Measurements from ENCODE around the gene CLEC12A. TPM values are rescaled to one million over a fixed set of nuclear protein-coding genes. Genes with fewer than 3 reads are reported as not detected.

Gene CLEC12A
- total and polyA plus RNA-seq, 10 donors: 5.4 to 59.5 (median 24.3) TPM

- TF ChIP-seq CTCF (IDR thresholded peaks at IDR 0.05 in 8 of 11, conservative IDR thresholded peaks at IDR 0.05 in 3 of 11) (no peak), POLR2AphosphoS5 (IDR thresholded peaks at IDR 0.05) (no peak), POLR2A (IDR thresholded peaks at IDR 0.05) (no peak)
- Histone ChIP-seq H3K27ac (no peak overlapping the region), H3K27me3 (replicated peaks in 1 of 7) (peaks cover 0 to 21% (median 0%) of the 10 kb centered on the region in 7 donors), H3K4me1 (peaks cover 0 to 15% (median 3%) of the 10 kb centered on the region in 6 donors), H3K9me3 (no peaks in the 10 kb centered on the region), H3K4me3 (no peak overlapping the region), H3K36me3 (no peaks in the 10 kb centered on the region)
- WGBS, 5 donors: 54 to 67% (median 56%) methylated on average over 4 of the region's 4 CpGs
- intact Hi-C loops (cut with DNase I; ENCODE audit: low total_unique reads): no loop called here
- no peak for DNase-seq
These were observed 21.1 kb downstream of the CLEC12A start for GRCh38 chr12:9992296-9992695.

- H3K27me3 ChIP-seq (replicated peaks in 1 of 7): peaks cover 0 to 3% (median 0%) of the 10 kb centered on the region in 7 donors
- H3K4me1 ChIP-seq: no peaks in the 10 kb centered on the region
- no peak for DNase-seq
- no peaks in the 10 kb centered on the region for H3K36me3 ChIP-seq
- H3K9me3 ChIP-seq: no peaks in the 10 kb centered on the region
- intact Hi-C loops (cut with DNase I; ENCODE audit: low total_unique reads): no loop called here
- no peak within 1 kb of the TSS for H3K4me3 ChIP-seq
- 75 to 90% (median 80%) methylated on average over 3 of the region's 3 CpGs for WGBS, 5 donors
- TF ChIP-seq CTCF (IDR thresholded peaks at IDR 0.05 in 8 of 11, conservative IDR thresholded peaks at IDR 0.05 in 3 of 11) (no peak), POLR2AphosphoS5 (IDR thresholded peaks at IDR 0.05) (no peak), POLR2A (IDR thresholded peaks at IDR 0.05) (no peak)
- H3K27ac ChIP-seq: no peak within 1 kb of the TSS
These were observed 27.8 kb downstream of the CLEC12A start, which contains the start of gene CLEC1B for GRCh38 chr12:9999016-9999415. TSS of gene CLEC1B (minus strand) at chr12:9999121. CDS start at chr12:9999100, 21 bp downstream.

DNA sequence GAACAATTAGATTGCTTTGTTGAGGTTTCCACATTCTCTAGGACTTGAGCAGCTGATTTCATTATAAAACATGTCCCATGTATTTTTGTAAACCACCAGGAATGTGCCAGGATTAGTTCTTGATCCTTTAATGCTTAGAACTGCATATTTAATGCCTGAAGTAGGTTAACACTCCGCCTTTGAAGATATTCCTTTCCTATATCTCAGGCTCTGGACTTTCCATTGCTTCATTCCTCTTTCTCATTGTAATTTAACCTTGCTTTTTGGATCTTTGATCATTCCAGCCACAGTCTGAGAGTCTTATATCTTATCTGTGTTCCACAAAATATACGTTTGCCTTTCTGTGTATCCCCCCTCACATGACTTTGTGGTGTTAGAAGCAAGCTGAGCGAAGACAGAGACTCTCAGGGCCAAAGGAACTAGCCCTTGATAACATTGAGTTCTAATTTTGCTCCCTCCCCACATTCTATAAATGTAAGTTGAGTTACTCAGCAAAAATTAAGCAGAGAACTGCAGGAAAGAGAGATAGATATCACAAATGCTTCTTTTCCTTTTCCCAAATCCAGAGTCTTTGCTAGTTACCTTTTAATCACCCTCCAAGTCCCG is 30.1 kb downstream of the CLEC12A start:
- WGBS, 5 donors: 56 to 77% (median 66%) methylated on average over 4 of the region's 4 CpGs

More for the DNA sequence above, 30.1 kb downstream of the CLEC12A start:
- Histone ChIP-seq H3K4me1 (no peaks in the 10 kb centered on the region), H3K27me3 (replicated peaks in 1 of 7) (no peaks in the 10 kb centered on the region), H3K9me3 (no peaks in the 10 kb centered on the region), H3K27ac (no peak overlapping the region), H3K36me3 (no peaks in the 10 kb centered on the region), H3K4me3 (no peak overlapping the region)
- TF ChIP-seq POLR2AphosphoS5 (IDR thresholded peaks at IDR 0.05) (no peak), CTCF (IDR thresholded peaks at IDR 0.05 in 8 of 11, conservative IDR thresholded peaks at IDR 0.05 in 3 of 11) (no peak), POLR2A (IDR thresholded peaks at IDR 0.05) (no peak)
- intact Hi-C loops (cut with DNase I; ENCODE audit: low total_unique reads): no loop called here
- no peak for DNase-seq
